Body of pancreas (tissue), 4 donors: ENCODE measurements around the gene PEX14. TPM values are rescaled to one million over a fixed set of nuclear protein-coding genes. Genes with fewer than 3 reads are reported as not detected.

ENCODE experiments used
- ATAC-seq: fragments of 150-250 bp; one replicate; pipeline ENCODE4 v1.9.1; 2016
- DNase-seq, 4 donors: peaks; one replicate each; pipeline ENCODE4 v3.0.0-alpha.2; 2019
- H3K27ac ChIP-seq, 4 donors: fragments of 200-600 bp; sonication (generic); 1 replicate in 3 of 4; 2 replicates in 1 of 4; pipeline versions ENCODE4 v1.5.1 to v1.6.1; 2016 to 2019; ENCODE audit warnings: mild to moderate bottlenecking in 1 of 4, mixed read lengths in 1 of 4, moderate library complexity in 1 of 4
- H3K27me3 ChIP-seq, 2 donors: fragments of 200-600 bp; sonication (generic); one replicate each; pipeline ENCODE4 v1.6.0; 2016; ENCODE audit warnings: mild to moderate bottlenecking in 1 of 2
- H3K36me3 ChIP-seq, 2 donors: fragments of 200-600 bp; sonication (generic); replicated peaks in 1 of 2; 2 replicates each; pipeline ENCODE4 v1.5.1; 2016; ENCODE audit warnings: low read depth in 2 of 2; ENCODE audit not compliant: insufficient read depth in 1 of 2
- H3K4me1 ChIP-seq: fragments of 200-600 bp; sonication (generic); one replicate; pipeline ENCODE4 v1.6.0; 2016
- H3K4me3 ChIP-seq, 2 donors: fragments of 200-600 bp; sonication (generic); 1 replicate in 1 of 2; 2 replicates in 1 of 2; pipeline ENCODE4 v1.5.1; 2016 to 2019
- H3K9me3 ChIP-seq, 3 donors: fragments of 200-600 bp; sonication (generic); 1 replicate in 2 of 3; 2 replicates in 1 of 3; pipeline ENCODE4 v1.5.1; 2016
- POLR2A ChIP-seq, 3 donors: fragments of 450-650 bp; IDR thresholded peaks; one replicate each; pipeline ENCODE4 v1.6.1; 2016; ENCODE audit warnings: antibody characterized with exemption in 3 of 3, mild to moderate bottlenecking in 2 of 3
- WGBS, 2 donors: methylation state at CpG; one replicate each; pipeline ENCODE4 v1.1.5; 2017; 5-methylcytosine and 5-hydroxymethylcytosine counted together
- intact Hi-C: fragments of 100-400 bp; cut with DNase I; formaldehyde crosslinking; loops from one replicate; pipeline ENCODE4 v1.15.1; 2023
- total RNA-seq, 2 donors: library from RNA; depleted of rRNA; stranded (reverse); fragments of >200 nt; gene quantifications; one replicate each; pipeline ENCODE4 v1.1.0, GENCODE V29; 2016
- TF ChIP-seq, protein P1 (sequence below), 7 experiments: fragments of 450-650 bp in 4 of 7; fragments of 200-600 bp in 3 of 7; sonication (generic) in 3 of 7; IDR thresholded peaks; one replicate each; pipeline ENCODE4 v1.5.1; 2016 to 2019; ENCODE audit warnings: antibody characterized with exemption in 7 of 7

Gene PEX14
- total RNA-seq, 2 donors from 2014 or later = 8.6 to 8.8 TPM

DNA sequence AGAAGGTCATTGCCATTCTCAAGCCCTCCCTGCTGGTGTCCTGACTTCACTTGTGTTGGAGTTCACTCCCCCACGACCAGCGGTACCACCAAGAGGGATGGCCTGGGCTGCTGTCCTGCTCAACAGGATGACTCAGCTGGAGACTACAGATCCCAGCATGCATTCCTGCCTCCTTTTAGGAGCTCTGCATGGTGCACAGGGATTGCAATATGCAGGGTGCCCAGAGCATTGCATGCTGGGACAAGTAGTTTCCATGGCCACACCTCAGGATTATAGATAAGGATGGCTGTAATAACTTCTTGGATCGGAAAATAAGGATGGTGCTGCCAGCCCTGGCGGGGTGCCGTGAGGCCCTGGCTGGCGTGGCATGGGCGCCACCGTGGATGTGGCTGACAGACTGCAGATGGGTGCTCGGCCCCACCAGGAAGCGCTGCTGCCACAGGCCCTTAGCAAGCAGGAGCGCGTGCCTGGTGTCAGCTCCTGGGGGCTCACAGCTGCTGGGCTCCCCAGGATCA, 171.7 kb downstream of the PEX14 start:
- no peaks in the 10 kb centered on the region for H3K9me3 ChIP-seq
- no peaks in the 10 kb centered on the region for H3K27me3 ChIP-seq
- no peaks in the 10 kb centered on the region for H3K4me1 ChIP-seq
- intact Hi-C loops = no loop called here
- DNase-seq = no peak
- H3K4me3 ChIP-seq = no peak overlapping the region
- TF ChIP-seq, protein P1, sequence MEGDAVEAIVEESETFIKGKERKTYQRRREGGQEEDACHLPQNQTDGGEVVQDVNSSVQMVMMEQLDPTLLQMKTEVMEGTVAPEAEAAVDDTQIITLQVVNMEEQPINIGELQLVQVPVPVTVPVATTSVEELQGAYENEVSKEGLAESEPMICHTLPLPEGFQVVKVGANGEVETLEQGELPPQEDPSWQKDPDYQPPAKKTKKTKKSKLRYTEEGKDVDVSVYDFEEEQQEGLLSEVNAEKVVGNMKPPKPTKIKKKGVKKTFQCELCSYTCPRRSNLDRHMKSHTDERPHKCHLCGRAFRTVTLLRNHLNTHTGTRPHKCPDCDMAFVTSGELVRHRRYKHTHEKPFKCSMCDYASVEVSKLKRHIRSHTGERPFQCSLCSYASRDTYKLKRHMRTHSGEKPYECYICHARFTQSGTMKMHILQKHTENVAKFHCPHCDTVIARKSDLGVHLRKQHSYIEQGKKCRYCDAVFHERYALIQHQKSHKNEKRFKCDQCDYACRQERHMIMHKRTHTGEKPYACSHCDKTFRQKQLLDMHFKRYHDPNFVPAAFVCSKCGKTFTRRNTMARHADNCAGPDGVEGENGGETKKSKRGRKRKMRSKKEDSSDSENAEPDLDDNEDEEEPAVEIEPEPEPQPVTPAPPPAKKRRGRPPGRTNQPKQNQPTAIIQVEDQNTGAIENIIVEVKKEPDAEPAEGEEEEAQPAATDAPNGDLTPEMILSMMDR (IDR thresholded peaks at IDR 0.05) = no peak
- TF ChIP-seq POLR2A (IDR thresholded peaks at IDR 0.05) = no peak
- H3K36me3 ChIP-seq = peaks cover 0 to 9% of the 10 kb centered on the region in 2 donors
- no peak for ATAC-seq
- WGBS, 2 donors = 75 to 79% methylated on average over 8 to 12 of the region's 12 CpGs
- no peak overlapping the region for H3K27ac ChIP-seq

DNA sequence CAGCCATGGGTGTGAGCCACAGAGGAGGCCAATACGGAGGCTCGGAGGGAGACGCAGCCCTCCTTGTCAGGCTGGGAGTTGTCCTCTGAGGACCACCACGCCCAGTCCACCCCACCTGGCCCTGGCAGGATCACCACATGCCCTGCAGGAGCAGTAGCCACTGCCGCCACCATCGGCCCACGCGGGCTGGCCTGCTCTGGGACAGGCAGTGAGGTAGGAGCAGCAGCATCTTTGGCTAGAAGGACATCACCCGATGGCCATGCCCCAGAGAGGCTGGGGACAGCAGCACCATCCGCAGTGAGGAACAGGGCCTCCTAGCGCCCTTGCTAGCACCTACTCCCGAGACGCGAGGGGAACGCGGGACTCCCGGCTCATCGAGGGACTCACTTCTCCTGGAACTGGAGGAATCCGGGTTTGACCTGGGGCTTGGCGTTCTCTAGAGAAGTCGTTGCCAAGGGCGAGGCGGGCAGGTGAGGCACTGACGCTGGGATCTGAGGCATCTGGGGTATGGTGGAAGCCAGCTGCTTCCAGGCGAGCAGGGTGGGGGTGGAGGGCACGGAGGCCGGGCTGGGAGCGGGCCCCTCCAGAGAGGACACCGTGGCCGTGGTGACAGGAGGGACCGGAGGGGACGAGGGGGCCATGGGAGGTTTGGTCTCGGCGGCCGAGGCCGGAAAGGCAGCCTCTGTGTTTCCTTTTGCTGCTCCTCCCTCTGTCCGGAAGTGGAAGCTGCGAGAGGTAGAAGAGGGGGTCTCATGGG, 172.8 kb downstream of the PEX14 start:
- 93% methylated on average over 28 to 37 of the region's 38 CpGs for WGBS, 2 donors
- TF ChIP-seq, protein P1 (IDR thresholded peaks at IDR 0.05) = no peak
- no peak for ATAC-seq
- no peak for DNase-seq
- intact Hi-C loops = no loop called here
- Histone ChIP-seq H3K36me3 (peaks cover 0 to 9% of the 10 kb centered on the region in 2 donors), H3K27me3 (no peaks in the 10 kb centered on the region), H3K4me1 (peaks cover under 1% of the 10 kb centered on the region), H3K9me3 (no peaks in the 10 kb centered on the region), H3K27ac (no peak overlapping the region), H3K4me3 (no peak overlapping the region)

DNA sequence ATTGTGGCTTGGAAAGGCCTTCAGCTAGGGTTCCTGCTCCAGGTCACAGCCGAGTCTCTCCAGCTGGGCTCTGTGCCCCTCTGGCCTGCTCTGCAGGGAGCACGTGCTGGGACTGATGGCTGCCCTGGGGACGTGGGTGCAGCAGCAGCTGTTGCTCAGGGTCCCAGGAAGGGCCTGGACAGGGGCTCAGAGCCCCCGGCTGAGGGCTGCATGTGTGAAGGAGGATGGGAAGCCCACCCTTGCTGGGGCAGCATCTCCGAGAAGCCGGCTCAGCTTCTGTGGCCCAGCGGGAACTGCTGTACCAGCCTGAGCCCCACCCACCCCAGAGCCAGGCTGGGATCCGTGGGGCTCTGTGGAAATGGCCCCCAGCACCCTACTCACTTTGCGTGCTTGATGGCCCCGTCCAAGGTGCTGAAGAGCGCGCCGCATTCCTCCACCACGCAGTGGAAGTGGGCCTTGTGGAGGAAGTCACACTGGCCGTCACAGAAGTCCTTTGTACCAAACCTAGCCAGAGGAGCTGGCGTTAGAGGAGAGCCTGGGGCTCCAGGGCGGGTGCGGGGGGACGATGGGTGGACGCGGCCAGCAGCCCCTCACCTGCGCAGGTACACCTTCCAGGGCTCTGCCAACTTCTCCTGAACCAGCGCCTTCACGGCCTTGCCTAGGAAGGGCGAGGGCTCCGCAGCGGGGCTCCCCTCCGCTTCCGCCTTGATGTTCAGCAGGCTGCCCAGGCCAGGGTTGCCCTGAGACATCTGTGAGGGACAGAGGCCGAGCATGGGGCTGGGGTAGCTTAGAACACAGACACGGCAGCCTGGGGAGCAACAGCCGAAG, 174.2 kb downstream of the PEX14 start:
- 92 to 93% methylated on average over 9 to 27 of the region's 32 CpGs for WGBS, 2 donors
- ATAC-seq = no peak
- no peak overlapping the region for H3K27ac ChIP-seq

DNA sequence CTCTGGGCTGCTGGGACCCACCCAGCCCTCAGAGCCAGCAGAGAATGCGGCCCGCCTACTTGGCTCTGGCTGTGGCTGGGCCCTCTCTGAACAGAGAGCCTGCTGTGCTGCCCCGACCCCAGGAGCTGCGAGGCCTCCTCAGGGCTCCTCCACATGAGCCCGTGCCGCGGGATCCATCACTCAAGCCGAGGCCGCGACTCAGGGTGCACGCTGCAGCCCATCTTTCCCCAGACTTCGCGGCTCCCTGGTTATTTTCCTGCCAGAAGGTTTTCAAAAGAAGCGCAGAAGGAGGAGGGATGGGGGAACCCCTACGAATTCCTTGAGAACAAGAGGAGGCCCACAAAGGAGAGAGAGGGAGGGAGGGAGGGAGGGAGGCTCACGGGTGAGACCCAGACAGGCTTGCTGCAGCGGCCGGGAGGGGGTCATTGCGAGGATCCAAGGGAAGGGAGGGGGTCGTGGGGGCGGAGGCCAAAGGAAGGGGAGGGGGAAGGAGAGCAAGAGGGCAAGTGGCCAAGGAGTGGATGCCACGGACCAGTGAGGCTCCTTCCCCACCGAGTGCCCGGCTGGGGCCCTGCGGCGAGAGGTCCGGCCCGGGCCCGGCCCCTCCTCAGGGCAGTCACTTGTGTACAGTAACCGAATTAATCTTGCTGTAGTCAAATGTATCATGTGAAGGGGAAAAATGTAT, 174.9 kb downstream of the PEX14 start:
- H3K36me3 ChIP-seq = peaks cover 0 to 10% of the 10 kb centered on the region in 2 donors
- no peaks in the 10 kb centered on the region for H3K9me3 ChIP-seq

More for the DNA sequence above, 174.2 kb downstream of the PEX14 start:
- H3K36me3 ChIP-seq = peaks cover 0 to 14% of the 10 kb centered on the region in 2 donors
- no peak for TF ChIP-seq POLR2A (IDR thresholded peaks at IDR 0.05)
- TF ChIP-seq, protein P1 (IDR thresholded peaks at IDR 0.05) = no peak
- H3K4me1 ChIP-seq = peaks cover 5% of the 10 kb centered on the region
- H3K27me3 ChIP-seq = no peaks in the 10 kb centered on the region
- H3K9me3 ChIP-seq = no peaks in the 10 kb centered on the region
- H3K4me3 ChIP-seq = no peak overlapping the region
- no peak for DNase-seq
- intact Hi-C loops = no loop called here

More for the DNA sequence above, 174.9 kb downstream of the PEX14 start:
- no peak overlapping the region for H3K27ac ChIP-seq
- peaks cover 5% of the 10 kb centered on the region for H3K4me1 ChIP-seq
- no peaks in the 10 kb centered on the region for H3K27me3 ChIP-seq
- DNase-seq = no peak
- no peak for TF ChIP-seq POLR2A (IDR thresholded peaks at IDR 0.05)
- TF ChIP-seq, protein P1 (IDR thresholded peaks at IDR 0.05) = no peak
- no peak overlapping the region for H3K4me3 ChIP-seq
- no peak for ATAC-seq
- WGBS, 2 donors = 86% methylated on average over 19 to 28 of the region's 30 CpGs
- intact Hi-C loops = no loop called here
